Nucleus accumbens (tissue), 56 donors: ENCODE measurements around the gene TGFBR1.
"Not testable (repeated sequence)": the region's sequence is repeated elsewhere in the genome, so short reads cannot be mapped to it uniquely, and the experiment has no call there.

Source experiments
- DNase-seq, 56 donors: peaks; one replicate each; lab custom pipeline; 2025; lab: John Stamatoyannopoulos, UW

The TGFBR1 gene

DNA sequence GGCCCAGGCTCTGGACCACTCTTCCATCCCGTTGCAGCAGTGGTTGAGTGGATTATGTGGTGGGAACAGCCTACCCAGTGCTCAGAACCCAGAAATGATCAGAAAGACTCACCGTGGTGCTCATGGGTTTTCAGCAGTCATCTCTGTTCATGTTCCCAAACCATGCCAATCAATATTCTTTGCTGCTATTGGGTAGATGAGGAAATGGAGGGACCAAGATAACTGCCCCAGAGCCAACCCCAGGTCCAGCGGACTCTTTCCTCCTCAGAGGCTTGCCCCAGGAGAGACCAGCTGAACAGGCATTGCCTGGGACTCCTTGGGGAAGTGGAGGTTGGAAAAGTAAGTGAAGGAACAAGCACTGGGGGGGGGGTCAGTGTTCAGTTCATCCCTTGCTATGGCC, 78.7 kb downstream of the TGFBR1 start:
- DNase-seq: no peak

DNA sequence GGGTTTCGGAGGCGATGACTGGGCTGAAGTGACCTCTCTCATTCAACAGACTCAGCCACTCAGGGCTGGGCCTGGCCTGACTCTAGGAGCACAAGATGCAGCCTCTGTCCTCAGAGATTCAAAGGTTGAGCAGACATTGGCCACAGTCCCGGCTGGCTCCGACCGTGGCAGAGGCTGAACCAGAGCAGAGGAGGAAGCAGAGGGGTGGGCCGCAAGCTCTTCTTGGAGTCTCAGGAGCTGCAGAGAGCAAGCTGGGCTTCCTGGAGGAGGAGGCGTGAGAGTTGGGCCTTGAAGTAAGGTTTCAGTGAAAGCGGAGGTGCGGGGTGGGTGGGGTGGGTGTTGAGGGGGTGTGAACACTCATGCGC, 79.2 kb downstream of the TGFBR1 start:
- DNase-seq: no peak

DNA sequence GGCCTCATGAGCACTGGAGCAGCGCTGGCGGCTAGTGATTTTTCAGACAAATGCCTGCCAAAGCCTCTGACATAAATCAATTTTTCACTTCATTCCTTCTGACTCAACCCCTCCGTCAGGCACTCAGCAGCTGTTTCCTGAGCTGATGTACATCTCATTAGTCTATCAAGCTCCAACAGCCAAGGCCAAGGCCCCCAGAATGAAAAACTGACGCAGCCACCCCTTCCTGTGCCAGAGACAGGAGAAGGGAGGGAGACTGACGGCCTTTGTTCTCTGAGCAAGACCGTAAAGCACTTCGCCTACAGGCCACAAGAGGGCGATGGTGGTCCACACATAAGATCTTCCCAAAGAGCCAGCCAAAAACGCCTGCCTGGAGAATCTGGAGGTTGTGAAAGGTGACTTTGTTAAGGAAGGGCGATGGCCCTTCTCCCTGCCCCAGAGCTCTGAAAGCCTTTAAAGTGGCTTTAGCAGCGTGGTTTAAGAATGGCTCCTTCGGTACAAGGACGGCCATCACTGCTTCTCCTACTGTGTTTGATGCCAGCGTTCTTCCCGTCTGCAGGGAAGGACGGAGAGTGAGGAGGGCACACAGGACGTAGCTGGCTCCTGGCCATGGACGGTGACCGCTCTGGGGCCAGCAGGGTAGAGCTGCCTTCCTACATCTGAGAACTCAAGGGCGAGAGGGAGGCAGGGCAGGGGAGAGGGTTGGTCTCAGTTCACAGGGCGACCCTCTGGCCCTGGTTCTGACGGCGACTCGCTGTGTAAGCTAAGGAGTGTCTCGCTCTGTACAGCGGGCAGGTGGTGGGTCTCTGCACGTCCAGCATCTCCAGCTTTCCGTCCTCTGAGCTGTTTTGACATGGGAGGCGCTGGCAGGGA, 79.8 kb downstream of the TGFBR1 start:
- DNase-seq: peak in 55 of 56 donors; percentile 16 to 95 (median 77)

DNA sequence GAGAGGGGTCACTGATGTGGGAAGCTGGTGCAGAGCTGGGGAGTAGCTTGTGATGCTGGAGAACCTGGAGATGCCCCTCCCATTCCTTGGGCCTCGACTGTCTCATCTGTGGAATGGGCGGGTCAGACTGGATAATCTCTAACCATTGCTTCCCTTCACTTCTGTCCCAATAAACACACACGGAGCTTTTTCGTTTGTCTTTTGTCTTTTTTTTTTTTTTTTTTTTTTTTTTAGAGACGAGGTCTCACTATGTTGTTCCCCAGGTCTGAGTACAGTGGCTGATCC, 80.4 kb downstream of the TGFBR1 start:
- DNase-seq: no peak

DNA sequence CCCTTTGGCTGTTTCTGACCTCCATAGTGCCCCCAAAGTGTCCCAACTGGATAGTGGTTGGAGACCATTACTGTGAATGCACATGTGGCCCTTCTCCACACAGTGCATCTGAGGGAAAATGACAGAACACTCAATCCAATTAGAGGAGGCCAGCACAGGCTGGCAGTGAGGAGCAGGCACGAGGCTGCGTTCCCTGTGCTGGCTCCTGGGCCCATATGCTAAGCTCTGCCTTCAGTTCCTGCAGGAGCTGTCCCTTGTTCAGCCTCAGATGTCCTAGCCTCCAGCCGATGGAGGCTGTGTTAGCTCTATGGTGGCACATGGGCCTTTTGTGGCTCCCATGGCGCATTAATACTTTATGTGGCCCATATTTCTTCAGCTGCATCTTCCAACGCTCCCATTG, 81.0 kb downstream of the TGFBR1 start:
- no peak for DNase-seq

DNA sequence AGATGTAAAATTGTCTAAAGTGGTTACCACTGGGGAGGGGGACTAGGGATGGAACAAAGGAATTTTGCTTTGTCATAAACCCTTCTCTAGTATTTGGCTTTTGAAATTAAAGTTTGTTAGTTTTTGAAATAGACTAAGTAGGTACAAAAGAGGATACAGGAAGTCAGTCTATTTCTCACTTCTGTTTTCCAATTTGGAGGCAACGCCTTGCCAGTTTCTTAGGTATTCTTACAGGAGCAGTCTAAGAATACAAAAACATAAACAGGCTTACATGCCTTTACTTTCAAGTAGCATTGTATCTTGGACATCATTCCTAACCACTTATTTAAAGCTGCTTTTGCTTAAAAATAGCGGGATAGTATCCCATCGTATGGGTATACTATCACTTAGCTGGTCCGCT, 82.4 kb downstream of the TGFBR1 start:
- no peak for DNase-seq

DNA sequence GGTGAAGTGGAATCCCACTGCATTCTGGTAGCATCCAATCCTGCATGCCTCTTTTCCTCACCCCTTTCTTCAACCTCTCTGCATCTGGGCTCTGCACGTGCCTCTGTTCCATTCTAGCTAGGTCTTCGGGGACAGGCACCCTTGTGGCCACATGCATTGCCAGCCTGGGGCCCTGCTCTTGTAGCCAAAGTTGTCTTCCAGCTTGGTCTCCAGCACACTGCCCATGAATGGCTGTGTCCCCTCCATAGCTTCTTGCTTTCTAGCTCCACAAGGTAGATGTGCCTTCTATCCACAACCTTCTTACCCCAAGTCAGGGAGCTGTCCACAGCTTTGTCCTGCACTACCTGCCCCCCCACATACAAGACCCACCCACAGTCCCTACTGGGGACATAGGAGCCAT, 84.3 kb downstream of the TGFBR1 start:
- no peak for DNase-seq

DNA sequence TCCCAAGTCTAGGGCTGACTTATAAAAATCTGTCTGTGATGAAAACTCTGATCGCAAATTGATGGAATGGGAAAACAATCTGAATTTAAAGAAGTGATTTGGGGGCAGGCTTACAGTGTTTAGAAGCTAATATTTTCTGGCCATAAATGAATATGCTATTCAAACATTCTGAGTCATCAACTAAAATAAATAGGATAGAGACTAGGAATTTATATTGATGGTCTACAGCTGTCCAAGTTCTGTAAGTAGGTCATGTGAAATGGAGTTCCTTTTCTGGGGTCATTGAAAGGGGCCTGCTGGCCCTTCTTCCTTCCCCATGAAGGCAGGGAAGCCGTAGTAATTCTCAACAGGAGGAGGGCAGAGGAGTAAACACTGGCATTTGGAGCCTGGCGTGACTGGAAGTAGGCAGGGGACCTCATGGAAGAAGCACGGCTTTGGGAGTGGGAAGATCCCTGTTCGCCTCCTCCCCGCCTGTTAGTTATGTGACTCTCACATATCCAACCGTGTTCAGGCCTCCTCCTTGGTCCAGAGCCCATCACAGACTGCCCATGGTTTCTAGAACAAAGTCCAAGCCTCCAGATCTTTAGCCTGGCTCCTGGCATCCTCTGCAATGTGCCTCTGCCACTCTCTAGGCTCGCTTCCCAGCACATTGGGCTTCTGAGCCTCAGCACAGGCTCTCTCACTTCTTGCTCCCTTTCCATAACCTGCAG, 85.1 kb downstream of the TGFBR1 start:
- no peak for DNase-seq

DNA sequence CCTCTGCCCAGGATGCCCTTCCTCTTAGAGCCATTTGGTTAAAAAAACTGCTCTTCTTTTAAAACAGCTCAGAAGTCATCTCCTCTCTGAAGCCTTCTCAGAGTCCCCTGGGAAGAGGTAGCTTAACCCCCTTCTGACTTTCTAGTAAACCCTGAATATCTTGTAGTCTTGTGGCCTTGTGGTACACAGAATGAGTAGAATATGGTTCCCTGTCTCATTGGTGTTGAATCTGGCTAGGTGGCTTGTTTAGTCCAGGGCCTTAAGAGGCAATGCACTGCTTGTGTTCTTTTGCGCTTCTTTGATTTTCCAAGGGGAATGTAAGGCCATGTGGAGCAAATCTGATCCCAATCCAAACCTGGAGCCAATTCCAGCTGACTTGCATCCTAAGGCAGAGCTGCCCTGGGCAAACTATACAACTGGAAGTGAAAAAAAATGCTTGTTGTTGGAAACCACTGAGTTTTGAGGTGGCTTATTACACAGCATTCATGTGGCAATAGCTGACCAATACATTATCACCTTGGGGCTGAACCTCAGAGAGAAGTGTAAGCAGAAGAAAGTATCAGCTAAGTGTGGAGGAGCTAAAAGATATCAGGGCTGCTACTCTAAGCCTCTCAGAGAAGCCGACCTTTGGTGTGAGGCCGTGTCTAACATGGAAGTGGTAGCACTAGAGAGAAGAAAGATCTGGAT, 85.8 kb downstream of the TGFBR1 start:
- no peak for DNase-seq

DNA sequence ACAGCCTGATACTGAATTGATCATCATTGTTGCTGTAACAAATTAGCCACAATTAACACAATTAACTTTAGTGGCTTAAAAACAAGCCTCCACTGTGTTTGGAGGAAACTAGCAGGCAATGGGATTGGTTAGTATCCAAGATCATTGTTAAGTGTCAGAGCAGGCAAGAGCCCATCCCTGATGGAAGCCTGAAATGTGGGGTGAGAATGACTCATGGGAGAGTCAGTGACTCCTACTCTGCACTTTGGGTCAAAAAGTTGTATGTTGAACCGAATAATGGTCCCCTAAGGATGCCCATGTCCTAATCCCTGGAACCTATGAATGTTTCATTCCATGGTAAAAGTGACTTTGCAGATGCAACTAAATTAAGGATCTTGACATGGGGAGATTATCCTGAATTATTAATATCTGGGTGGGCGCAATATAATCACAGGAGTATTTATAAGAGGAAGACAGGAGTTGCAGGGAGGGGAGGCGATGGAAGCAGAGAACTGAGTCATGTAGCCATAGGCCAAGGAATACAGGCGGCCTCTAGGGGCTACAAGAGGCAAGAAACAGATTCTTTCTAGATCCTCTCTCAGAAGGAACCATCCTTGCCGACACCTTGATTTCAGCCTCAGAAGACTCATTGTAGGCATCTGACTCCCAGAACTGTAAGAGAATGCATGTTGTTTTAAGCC, 88.0 kb downstream of the TGFBR1 start:
- DNase-seq: no peak

DNA sequence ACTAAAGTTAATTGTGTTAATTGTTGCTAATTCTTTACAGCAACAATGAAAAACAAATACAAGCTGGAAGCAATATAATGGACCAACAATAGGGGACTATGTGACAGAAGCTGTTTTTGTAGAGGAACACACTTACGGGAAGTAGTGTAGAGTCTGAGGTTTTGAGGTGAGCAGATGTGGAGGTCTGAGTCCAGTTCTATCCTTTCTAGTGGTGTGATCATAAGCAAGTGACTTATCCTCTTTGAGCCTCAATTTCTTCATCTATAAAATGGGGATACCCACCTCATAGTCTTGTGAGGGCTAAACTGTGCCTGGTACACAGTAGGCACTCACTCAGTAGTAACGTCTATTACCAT, 88.5 kb downstream of the TGFBR1 start:
- DNase-seq: no peak

DNA sequence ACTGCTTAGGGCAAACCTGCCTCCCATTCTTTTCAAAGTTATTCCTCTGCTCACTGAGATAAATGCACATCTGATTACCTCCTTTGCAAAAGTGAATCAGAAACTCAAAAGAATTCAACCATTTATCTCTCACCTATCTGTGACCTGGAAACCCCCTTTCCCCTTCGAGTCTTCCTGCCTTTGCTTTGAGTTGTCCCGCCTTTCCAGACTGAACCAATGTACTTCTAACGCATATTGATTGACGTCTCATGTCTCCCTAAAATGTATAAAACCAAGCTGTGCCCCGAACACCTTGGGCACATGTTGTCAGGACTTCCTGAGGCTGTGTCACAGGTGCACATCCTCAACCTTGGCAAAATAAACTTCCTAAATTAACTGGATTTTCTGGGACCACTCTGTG, 91.6 kb downstream of the TGFBR1 start:
- DNase-seq: not testable (repeated sequence)

DNA sequence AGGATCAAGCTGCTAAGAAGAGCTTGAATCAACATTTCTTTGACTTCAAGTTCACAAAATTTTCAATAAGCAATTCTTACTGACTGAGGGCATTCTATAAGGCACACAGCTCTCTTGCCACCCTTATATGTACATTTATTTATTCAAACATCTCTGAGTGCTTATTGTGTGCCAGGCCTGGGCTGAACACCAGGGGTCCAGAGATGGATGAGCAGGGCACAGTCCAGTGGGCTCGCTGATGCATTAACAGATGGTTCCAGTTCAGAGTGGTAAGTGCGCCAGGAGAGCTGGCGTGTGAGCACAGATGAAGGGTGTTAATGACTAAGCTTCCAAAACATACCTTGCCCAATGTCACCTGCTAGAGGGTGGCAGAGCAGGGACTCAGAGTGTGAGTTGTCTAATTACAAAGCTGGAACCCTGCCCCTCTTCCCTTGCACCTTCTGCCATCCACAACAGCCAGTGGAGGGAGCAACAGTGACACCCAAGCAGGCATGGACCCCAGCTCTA, 92.3 kb downstream of the TGFBR1 start:
- no peak for DNase-seq

DNA sequence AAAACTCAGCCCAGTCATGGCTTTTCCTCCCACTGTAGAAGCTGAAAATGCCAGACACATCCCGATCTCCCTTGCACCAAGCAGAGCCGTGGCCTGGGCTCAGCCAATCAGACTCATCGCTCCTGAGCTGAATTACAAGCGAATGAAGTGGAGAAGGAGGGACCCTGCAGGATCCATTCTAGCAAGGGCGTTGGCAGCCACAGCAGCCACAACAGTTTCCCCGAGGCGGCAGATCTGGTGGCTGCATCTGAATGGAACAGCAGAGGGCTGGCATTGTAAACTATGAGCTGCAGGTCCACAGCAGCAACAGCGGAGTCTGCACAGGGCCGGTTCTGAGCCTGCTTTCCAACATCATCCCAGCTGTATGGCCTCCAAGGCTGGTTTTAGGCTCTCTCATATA, 93.1 kb downstream of the TGFBR1 start:
- peak in 2 of 56 donors; percentile 10 to 14 for DNase-seq

DNA sequence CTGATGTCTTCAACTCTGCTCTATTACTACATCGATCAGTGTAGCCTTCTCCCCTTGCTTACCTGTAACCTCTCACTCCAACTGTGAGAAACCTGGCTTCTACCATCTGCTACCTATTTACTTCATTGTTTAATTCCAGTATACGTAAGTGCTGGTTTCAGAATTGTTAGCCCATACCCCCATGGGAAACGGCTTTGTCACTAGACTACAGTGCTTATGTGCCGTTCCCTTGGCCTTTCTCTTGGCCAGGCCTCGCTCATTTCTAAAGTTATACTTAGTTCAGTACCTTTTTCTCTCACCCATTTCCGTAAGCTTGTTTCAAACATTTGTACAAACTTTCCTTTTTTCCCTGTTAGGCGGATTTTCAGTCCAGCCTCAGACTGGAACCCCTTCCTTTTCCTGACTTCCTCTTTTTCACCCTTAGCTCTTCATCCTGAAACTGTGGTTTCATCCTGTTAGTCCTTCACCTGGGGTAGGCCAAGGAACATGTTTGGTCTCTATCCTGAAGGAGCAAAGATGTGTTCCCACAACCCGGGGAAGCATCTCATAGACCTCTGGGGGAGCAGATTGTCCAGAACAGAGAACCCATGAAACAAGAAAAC, 95.1 kb downstream of the TGFBR1 start:
- DNase-seq: no peak

DNA sequence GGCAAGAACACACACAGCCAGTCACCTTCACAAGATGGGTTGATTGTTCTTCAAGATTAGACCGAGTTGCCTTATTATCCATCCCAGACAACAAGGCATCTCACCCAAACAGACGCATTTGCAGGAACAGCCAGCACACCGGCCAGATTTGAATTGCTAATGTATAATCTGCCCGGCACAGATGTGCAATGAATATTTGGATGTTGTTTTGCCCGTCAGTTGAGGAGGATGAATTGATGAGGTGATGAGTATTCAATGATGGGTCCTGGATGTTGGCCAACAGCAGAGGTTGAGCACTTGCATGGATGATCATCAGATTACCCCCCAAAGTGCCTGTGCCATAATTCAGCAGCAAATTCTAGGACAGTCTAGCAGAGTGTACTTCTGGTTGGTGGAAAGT, 96.7 kb downstream of the TGFBR1 start:
- DNase-seq: no peak
